ENCODE data around the gene IQSEC3.

- no peak for TF ChIP-seq CTCF (IDR thresholded peaks at IDR 0.05)
- no peak for TF ChIP-seq POLR2A (IDR thresholded peaks at IDR 0.05)
Observed at GRCh38 chr12:115960-116915, 49.7 kb downstream of the IQSEC3 start.

All from heart left ventricle (tissue), 13 donors.